GM18526 (cell line): Measurements from ENCODE around the gene SLU7.

Experiments used
- POLR2A ChIP-seq: IDR thresholded peaks from 3 replicates; pipeline ENCODE4 v1.6.1; 2011; ENCODE audit not compliant: insufficient read length; ENCODE audit errors: extremely low read depth

Gene SLU7

GRCh38 chr5:160418561-160419457 lies at the start of gene SLU7:
TSS of gene SLU7 (minus strand) at chr5:160419081. CDS start at chr5:160415294, 3,787 bp downstream.
- TF ChIP-seq POLR2A = peak; percentile 55

- TF ChIP-seq POLR2A = no peak
Measured at GRCh38 chr5:160468363-160468975, 49.6 kb upstream of the SLU7 start.

GRCh38 chr5:160467555-160468362 lies 48.9 kb upstream of the SLU7 start:
- peak; percentile 89 for TF ChIP-seq POLR2A

DNA sequence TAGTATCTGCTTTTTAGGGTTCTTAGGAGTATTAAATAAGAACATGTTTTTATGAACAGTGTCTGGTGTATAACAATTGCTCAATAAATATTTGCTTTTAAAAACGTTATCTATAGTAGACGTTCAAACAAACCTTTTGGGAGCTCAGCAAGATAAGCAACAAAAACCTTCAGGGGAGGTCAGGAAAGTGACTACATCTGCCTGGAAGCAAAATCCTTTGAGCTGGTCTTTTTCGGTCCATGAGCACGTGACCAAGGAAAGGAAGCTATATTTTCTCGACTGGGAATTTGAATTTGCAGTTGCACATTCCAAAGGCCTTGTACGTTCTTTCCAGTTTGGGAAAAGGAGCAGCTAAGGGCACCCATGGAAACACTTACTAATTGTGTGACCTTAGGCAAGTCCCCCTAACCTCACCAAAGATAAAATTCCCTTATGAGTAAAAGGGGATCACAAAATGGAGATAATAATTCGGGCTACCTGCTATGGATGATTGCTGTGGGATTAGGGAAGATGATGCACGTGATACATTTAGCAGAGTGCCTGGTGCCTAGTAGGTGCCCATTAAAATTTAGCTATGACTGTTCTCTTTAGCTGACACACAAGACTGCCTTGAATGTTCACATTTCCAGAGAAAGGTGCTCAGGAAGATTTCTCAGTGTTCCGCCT lies 48.1 kb upstream of the SLU7 start:
- no peak for TF ChIP-seq POLR2A

DNA sequence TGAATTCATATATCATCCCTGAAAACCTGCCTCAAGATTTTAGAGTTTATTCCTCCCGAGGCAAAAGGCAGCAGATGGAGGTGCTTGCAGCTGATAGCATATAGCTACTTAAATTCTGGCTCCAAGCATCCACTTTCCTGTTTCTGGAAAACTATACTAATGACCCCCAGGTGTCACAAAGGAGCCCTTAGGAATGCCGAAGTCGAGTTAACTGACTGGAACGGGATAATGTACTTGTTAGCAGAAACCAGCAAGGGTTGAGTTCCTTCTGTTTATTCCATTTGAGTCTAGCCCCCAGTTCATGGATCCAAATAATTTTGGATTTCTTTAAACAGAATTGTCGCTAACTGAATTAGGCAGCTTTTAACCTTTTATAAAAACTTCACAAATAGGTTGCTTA lies 47.2 kb upstream of the SLU7 start:
- no peak for TF ChIP-seq POLR2A

GRCh38 chr5:160464466-160464797 lies 45.6 kb upstream of the SLU7 start:
- no peak for TF ChIP-seq POLR2A

DNA sequence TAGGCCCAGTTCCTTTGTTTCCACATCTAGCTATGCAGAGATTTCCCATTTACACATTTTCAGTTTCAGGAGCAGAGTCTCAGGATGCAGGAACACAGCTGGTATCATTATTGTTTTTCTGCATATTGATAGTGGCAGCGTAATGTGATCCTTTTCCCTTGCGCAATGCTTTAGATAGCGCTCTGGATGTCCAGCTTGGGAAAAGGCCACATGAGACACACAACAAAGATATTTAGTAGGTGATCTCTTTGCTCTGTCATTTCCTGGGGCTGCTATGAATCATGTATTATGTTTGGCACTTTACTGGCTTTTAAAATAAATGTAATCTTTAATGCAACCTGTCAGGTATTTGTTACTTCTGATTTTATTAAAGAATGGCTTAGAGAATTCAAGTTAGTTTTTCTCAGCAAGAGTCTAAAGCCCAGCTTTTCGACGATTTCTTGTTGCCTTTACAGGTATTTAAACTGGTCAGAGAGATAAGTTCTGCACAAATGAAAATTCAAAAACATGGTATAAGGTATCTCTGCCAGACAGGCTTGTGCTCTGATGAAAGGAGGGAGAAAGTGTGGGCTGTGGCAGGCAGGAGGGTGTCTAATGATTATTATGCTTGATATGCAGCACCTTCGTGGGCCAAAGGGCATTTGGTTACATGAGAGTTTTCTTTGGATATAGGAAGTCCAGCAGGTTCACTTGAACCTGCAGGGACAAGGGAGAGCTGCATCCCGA lies 45.0 kb upstream of the SLU7 start:
- no peak for TF ChIP-seq POLR2A

- TF ChIP-seq POLR2A = no peak
Measured at GRCh38 chr5:160463227-160463626, 44.3 kb upstream of the SLU7 start.

DNA sequence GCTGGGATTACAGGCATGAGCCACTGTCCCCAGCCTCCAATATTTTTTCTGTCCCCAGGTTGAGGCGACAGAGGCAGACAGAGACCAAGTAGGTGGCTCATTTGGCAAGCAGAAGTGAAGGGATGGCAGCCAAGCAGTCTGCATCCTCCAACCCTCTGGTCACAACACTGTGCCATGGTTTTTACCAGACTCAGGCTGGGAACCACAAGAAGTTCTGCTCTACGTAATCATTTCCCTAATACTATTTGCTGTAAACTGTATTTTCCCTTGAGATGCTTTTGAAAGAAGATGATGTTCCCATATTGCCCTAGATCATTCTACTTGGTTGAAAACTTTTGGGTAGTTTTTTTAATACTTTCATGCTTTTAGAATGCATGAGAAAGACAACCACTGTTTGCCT lies 43.3 kb upstream of the SLU7 start:
- no peak for TF ChIP-seq POLR2A

DNA sequence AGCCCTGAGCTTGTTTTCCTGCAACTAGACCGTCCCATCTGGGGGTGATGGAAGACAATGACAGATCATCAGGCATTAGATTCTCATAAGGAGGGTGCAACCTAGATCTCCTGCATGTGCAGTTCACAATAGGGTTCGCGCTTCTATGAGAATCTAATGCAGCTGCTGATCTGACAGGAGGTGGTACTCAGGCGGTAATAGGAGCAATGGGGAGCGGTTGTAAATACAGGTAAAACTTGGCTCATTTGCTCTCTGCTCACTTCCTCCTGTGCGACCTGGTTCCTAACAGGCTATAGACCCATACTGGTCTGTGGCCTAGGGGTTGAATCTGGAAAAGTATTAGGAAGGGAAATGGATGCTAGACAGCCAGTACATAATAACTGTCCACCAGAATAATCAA lies 42.5 kb upstream of the SLU7 start:
- TF ChIP-seq POLR2A = no peak

DNA sequence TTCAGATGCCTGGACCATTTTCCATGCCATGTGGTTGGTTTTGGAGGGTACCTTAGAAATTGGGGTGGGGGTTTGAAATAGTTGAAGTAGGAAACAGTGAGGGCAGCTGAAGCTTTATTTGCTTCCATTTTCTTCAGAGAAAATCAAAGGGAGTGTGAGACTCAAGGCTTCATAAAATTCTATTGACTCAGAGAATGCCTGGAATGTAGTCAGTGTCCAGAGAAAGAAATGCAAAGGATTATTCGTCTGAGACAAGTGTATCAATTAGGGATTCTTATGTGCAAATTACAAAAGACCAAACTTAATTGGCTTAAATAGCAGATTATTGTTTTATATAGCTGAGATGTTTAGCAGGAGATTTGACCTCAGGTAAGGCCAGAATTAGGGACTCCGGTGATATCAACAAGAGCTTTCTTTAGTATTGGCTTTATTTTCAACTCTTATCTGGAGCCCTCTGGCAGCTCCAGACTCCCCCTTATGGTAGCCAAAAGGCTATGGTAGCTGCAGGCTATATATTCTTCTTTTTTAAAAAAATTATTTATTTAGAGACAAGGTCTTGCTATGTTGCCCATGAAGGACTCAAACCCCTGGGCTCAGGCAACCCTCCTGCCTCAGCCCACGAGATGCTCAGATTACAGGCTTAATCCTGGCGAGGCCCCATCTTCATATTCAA lies 41.6 kb upstream of the SLU7 start:
- TF ChIP-seq POLR2A = no peak

DNA sequence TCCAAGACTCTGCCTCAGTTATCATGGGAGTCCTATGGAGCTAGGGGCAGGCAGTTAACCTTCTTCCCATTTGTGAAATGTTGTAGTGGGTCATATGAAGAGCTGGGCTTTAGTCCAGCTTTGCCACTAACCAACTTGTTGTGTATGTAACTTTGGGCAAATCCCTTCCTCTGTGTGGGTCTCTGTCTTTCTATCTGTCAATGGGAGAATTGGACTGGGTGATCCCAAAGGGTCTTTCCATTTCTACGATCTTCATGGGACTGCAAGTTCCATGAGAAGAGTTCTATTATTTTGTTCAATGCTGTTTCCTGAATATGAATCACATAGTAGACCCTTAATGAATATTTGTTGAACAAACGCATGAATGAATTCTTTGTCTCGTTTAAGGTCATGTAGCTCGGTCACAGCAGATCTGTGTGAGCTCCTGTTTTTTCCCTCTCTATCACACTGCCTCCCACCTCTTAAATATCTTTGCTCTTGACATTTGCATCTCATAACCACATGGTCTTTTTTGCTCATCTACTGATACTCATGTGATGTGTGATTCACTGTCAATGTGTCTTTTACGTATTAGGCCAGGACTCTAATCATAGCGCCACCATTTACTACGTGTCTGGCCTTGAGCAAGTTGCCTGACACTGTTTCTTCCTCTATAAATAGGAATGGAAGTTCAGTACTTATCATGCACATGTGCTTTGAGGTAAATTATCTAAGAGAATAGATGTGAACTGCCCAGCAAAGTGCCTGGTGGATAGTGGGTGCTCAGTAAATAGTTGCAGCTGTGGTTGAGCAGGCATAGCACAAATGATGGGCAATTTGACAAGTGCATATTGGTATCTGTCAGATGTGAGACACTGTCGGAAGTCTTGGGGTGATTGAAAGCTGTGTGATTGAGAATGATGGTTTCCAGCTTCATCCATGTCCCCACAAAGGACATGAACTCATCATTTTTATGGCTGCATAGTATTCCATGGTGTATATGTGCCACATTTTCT lies 40.2 kb upstream of the SLU7 start:
- TF ChIP-seq POLR2A = no peak

DNA sequence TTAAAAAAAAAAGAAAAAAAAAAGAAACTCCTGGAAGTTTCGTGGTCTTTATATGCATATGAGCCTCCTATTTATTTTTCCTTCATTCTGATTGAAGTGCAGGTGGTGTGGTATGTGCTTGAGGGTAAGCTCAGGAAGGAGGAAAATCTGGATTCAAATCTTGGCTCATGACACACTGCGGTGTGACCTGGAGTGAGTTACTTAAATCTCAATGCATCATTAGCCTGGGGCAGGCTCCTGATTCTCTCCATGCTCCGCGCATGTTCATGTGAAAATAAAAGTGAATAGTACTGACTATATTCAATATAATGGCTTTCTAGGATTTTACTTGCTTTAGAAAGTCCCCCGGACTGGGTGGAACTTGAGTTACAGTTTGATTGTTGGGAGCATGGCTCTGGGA lies 38.4 kb upstream of the SLU7 start:
- no peak for TF ChIP-seq POLR2A
